Middle frontal gyrus (tissue), 1 donor: ENCODE data around the gene KIAA0408.
"Not testable (repeated sequence)": the region's sequence is repeated elsewhere in the genome, so short reads cannot be mapped to it uniquely, and the experiment has no call there.

Experiments used
- DNase-seq: peaks from one replicate; pipeline ENCODE4 v3.0.0-alpha.2; 2015; ENCODE audit warnings: low spot score; ENCODE audit errors: extremely low spot score

Gene KIAA0408

DNA sequence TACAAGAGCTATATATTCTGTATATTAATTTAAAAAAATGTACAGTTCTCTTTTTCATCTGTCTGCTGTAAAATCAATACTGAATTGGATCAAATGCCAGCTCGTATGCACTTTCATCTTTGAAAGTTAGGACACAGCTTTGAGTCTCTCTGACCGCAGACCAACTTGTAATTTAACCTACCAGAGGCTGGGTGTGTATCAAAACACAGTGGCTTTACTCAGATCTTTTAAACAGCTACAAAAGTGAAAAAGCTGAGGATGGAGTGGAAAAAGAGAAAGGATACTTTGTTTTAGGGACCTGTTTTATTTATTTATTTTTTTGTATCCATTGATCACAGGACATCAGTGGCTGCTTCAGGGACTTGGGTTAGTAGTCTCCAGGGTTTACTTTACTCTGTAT, 44.1 kb downstream of the KIAA0408 start:
- DNase-seq: no peak

DNA sequence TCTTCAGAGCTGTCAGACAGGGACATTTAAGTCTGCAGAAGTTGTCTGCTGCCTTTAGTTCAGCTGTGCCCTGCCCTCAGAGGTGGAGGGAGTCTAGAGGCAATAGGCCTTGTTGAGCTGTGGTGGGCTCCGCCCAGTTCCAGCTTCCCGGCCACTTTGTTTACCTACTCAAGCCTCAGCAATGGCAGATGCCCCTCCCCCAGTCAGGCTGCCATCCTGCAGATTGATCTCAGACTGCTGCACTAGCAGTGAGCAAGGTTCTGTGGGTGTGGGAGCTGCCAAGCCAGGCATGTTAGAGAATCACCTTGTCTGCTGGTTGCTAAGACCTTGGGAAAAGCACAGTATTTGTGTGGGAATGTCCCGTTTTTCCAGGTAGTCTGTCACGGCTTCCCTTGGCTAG, 46.1 kb downstream of the KIAA0408 start:
- not testable (repeated sequence) for DNase-seq

DNA sequence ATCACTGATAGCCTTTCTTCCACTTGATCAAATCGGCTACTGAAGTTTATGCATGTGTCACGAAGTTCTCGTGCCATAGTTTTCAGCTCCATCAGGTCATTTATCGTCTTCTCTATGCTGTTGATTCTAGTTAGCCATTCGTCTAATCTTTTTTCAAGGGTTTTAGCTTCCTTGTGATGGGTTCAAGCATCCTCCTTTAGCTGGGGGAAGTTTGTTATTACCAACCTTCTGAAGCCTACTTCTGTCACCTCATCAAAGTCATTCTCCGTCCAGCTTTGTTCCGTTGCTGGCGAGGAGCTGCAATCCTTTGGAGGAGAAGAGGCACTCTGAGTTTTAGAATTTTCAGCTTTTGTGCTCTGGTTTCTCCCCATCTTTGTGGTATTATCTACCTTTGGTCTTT, 47.2 kb downstream of the KIAA0408 start:
- DNase-seq: not testable (repeated sequence)
